Fibroblast of villous mesenchyme (primary cell): ENCODE measurements around the gene SLC26A11. TPM values are rescaled to one million over a fixed set of nuclear protein-coding genes. Genes with fewer than 3 reads are reported as not detected.
"Not testable (repeated sequence)": the region's sequence is repeated elsewhere in the genome, so short reads cannot be mapped to it uniquely, and the experiment has no call there.

Experiments
- DNase-seq: peaks from one replicate; pipeline ENCODE4 v3.0.0-alpha.2; 2010; ENCODE audit warnings: low read depth
- H3K4me3 ChIP-seq: 2 replicates; pipeline ENCODE4 v1.5.1; 2011; ENCODE audit warnings: low read depth, mild to moderate bottlenecking, low read length
- CTCF ChIP-seq: IDR thresholded peaks from 2 replicates; pipeline ENCODE4 v1.5.1; 2012; ENCODE audit warnings: low read depth, mild to moderate bottlenecking, low read length; ENCODE audit not compliant: insufficient read depth
- total RNA-seq: library from RNA; depleted of rRNA; stranded (reverse); fragments of >200 nt; gene quantifications from 2 replicates; pipeline ENCODE4 v1.2.3, GENCODE V29; 2012

The SLC26A11 gene
- total RNA-seq, 1 donor = 12.5 TPM

GRCh38 chr17:80253631-80254395 lies 33.6 kb downstream of the SLC26A11 start:
- H3K4me3 ChIP-seq = no peak overlapping the region
- TF ChIP-seq CTCF = no peak
- no peak for DNase-seq

- peak; percentile 92 for DNase-seq
- TF ChIP-seq CTCF = no peak
- no peak overlapping the region for H3K4me3 ChIP-seq
These were observed 34.4 kb downstream of the SLC26A11 start for GRCh38 chr17:80254396-80255251.

GRCh38 chr17:80256034-80256350 lies 35.8 kb downstream of the SLC26A11 start:
- TF ChIP-seq CTCF = no peak
- H3K4me3 ChIP-seq = no peak overlapping the region
- DNase-seq = no peak

- H3K4me3 ChIP-seq = no peak overlapping the region
- TF ChIP-seq CTCF = no peak
- DNase-seq = no peak
These were observed 37.5 kb downstream of the SLC26A11 start for GRCh38 chr17:80257716-80258213.

- not testable (repeated sequence) for H3K4me3 ChIP-seq, DNase-seq
These were observed 38.1 kb downstream of the SLC26A11 start for GRCh38 chr17:80258296-80258695.

- TF ChIP-seq CTCF = no peak
- peak overlapping the region; percentile 62 for H3K4me3 ChIP-seq
- DNase-seq = no peak
These were observed 39.3 kb downstream of the SLC26A11 start for GRCh38 chr17:80259457-80260068.

GRCh38 chr17:80260069-80260535 lies 39.9 kb downstream of the SLC26A11 start:
- peak; percentile 82 for DNase-seq
- H3K4me3 ChIP-seq = peak overlapping the region; percentile 62
- no peak for TF ChIP-seq CTCF
